GM12891 (cell line): ENCODE measurements around the gene CHMP2B.

Experiments used
- POLR2A ChIP-seq: IDR thresholded peaks from 2 replicates; pipeline ENCODE4 v1.6.1; 2011; ENCODE audit warnings: low read depth, low read length, control low read depth
- POLR2AphosphoS5 ChIP-seq: IDR thresholded peaks from 2 replicates; pipeline ENCODE4 v1.6.1; 2011; ENCODE audit warnings: low read depth, low read length, control low read depth
- POU2F2 ChIP-seq: IDR thresholded peaks from 2 replicates; pipeline ENCODE4 v1.6.1; 2011; ENCODE audit warnings: low read depth, mild to moderate bottlenecking, control low read depth, low read length, moderate library complexity

- TF ChIP-seq POLR2AphosphoS5 (no peak), POLR2A (no peak), POU2F2 (no peak)
These were observed 35.9 kb upstream of the CHMP2B start for GRCh38 chr3:87191175-87191574.
